GM21360 (cell line): ENCODE measurements around the gene ZBTB44.

Experiments used
- ATAC-seq: cut with Tn5 transposase; IDR thresholded peaks from one replicate; pipeline ENCODE4 v1.9.1; 2021; ENCODE audit warnings: mild to moderate bottlenecking, moderate library complexity; ENCODE audit not compliant: unreplicated experiment

The ZBTB44 gene

DNA sequence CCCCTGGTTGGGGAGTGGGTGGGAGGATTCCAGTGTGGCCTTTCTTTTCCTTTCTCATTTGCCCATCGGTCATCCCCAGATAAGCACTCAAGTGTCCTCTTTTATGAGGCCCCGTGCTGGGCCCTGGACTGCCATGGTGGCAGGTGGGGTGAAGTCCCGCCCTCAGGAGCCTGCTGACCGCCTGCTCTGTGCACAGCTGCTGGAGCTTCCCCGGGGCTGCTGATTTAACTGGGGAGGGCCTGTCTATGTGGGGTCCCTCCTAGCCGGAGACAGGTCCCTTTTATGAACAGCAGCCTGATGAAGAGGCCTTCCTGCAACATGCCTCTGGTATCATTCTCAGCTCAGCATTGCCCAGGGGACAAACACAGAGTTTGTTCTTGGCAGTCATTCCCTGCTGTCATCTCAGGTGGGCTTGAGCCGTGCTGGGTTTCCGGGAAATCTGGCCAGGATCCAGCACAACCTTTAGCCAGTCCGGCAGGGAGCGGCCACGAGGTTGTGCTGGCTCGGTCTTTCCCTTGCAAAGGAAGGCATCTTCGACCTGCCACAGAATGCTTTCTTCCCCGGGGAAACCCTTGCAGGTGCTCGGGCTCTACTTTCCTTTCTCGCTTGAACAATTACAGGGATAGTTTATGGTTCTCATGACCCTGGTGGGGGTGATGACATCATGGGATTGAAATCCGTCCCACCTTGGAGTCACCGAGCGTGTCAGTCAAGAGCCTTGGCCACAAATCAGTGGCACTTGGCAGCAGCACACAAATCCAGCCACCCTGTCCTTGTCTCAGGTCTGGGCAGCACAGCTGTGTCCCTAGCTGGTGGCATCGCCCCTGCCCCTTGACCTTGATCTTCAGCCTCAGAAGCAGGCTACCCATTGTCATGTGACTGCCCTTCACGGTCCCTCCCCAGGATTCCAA lies 135.1 kb downstream of the ZBTB44 start:
- no peak for ATAC-seq

DNA sequence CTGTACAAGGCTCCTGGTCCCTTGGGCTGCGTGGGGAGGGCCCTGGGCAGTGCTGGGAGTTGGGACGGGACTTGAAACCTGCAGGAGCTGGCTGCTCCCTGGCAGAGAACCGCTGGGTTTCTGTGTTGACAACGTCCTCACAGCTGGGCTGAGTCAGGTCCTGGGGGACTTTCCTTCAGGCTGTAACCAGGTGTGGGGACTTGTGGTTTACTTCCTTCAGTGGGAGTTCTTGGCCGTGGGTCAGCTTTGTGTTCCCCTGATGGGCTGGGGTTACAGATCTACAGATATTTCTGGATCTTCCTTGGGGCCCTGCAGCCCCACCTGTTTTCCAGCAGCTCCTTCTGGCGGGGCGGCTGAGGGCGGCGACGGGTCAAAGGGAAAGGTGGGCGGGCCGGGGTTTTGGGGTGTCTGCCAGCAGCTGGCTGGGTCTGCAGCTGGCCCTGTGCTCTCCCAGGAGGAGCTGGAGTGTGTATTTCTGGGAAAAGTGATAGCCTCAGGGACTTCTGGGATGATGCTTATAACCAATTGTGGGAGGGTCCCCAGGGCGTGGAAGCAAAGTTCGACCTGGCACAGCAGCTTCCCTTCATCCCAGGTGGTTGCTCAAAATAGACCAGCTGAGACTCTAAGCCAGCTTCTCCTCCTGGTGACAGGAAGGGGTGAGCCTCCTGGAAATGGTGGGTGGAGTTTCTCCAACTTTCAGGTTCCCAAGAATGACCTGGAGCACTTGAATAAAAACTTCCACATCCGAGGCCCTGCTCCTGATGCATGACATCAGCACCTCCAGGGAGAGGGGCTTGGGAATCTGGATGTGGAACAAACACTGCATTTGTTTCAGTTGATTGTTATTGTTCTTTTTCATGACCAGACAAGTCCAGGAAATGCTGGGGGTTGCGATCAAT lies 136.0 kb downstream of the ZBTB44 start:
- ATAC-seq, result no peak

DNA sequence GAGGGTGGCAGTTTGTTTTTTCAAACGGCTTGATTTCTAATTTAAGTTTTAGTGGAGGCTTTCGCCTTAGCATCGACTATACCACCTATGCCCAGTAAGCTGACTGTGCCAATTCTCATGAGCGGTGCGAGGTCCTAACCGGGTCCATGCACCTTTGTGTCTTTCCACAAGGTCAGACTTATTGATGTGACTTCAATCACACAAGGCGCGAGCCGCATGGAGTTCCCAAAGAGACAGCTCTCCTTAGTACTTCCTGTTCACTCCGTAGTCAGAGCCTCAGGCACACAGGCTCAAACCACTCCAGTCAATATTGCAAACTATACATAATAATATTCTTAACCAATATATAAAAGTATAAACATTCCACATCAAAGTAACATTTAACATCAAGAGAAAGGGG lies 136.9 kb downstream of the ZBTB44 start:
- ATAC-seq, result no peak
